ENCODE measurements around the gene ZFP91. TPM values are rescaled to one million over a fixed set of nuclear protein-coding genes. Genes with fewer than 3 reads are reported as not detected.

Gene ZFP91
- total RNA-seq, 1 donor from 2014 or later: 48.0 TPM

- peaks cover 7% of the 10 kb centered on the region for H3K9me3 Mint-ChIP-seq
- no peak for TF ChIP-seq CTCF (conservative IDR thresholded peaks at IDR 0.05)
- peaks cover 16% of the 10 kb centered on the region for H3K27me3 Mint-ChIP-seq (ENCODE audit: low read depth)
- H3K27ac Mint-ChIP-seq (ENCODE audit: unreplicated experiment): no peak overlapping the region
- H3K36me3 Mint-ChIP-seq (ENCODE audit: low read depth): no peaks in the 10 kb centered on the region
- H3K4me3 Mint-ChIP-seq: no peak overlapping the region
- no peak for DNase-seq (ENCODE audit: low read depth, low spot score)
- H3K4me1 Mint-ChIP-seq: peaks cover 4% of the 10 kb centered on the region
These were observed 69.0 kb downstream of the ZFP91 start for GRCh38 chr11:58647866-58648265.

- no peak for TF ChIP-seq CTCF (conservative IDR thresholded peaks at IDR 0.05)
- Mint-ChIP-seq H3K4me1 (peaks cover 8% of the 10 kb centered on the region), H3K9me3 (peaks cover 5% of the 10 kb centered on the region), H3K27ac (ENCODE audit: unreplicated experiment) (no peak overlapping the region), H3K36me3 (ENCODE audit: low read depth) (no peaks in the 10 kb centered on the region), H3K27me3 (ENCODE audit: low read depth) (peaks cover 17% of the 10 kb centered on the region), H3K4me3 (no peak overlapping the region)
- no peak for DNase-seq (ENCODE audit: low read depth, low spot score)
These were observed 70.8 kb downstream of the ZFP91 start for GRCh38 chr11:58649623-58650022.

GRCh38 chr11:58650496-58650895, 71.6 kb downstream of the ZFP91 start:
- no peaks in the 10 kb centered on the region for H3K36me3 Mint-ChIP-seq (ENCODE audit: low read depth)
- no peak overlapping the region for H3K4me3 Mint-ChIP-seq
- no peak for DNase-seq (ENCODE audit: low read depth, low spot score)
- peaks cover 8% of the 10 kb centered on the region for H3K4me1 Mint-ChIP-seq
- no peak overlapping the region for H3K27ac Mint-ChIP-seq (ENCODE audit: unreplicated experiment)
- TF ChIP-seq CTCF (conservative IDR thresholded peaks at IDR 0.05): no peak
- H3K9me3 Mint-ChIP-seq: peaks cover 5% of the 10 kb centered on the region
- H3K27me3 Mint-ChIP-seq (ENCODE audit: low read depth): peaks cover 17% of the 10 kb centered on the region

- Mint-ChIP-seq H3K9me3 (no peaks in the 10 kb centered on the region), H3K36me3 (ENCODE audit: low read depth) (no peaks in the 10 kb centered on the region), H3K27me3 (ENCODE audit: low read depth) (peaks cover 17% of the 10 kb centered on the region), H3K4me3 (no peak overlapping the region), H3K4me1 (peaks cover 8% of the 10 kb centered on the region), H3K27ac (ENCODE audit: unreplicated experiment) (no peak overlapping the region)
- TF ChIP-seq CTCF (conservative IDR thresholded peaks at IDR 0.05): no peak
- no peak for DNase-seq (ENCODE audit: low read depth, low spot score)
These were observed 73.9 kb downstream of the ZFP91 start for GRCh38 chr11:58652726-58653280.

- no peaks in the 10 kb centered on the region for H3K9me3 Mint-ChIP-seq
- peak; percentile 91 for TF ChIP-seq CTCF (conservative IDR thresholded peaks at IDR 0.05)
- DNase-seq (ENCODE audit: low read depth, low spot score): peak; percentile 73
- H3K36me3 Mint-ChIP-seq (ENCODE audit: low read depth): no peaks in the 10 kb centered on the region
- peaks cover 8% of the 10 kb centered on the region for H3K4me1 Mint-ChIP-seq
- peaks cover 12% of the 10 kb centered on the region for H3K27me3 Mint-ChIP-seq (ENCODE audit: low read depth)
- no peak overlapping the region for H3K27ac Mint-ChIP-seq (ENCODE audit: unreplicated experiment)
- no peak overlapping the region for H3K4me3 Mint-ChIP-seq
These were observed 75.4 kb downstream of the ZFP91 start for GRCh38 chr11:58654079-58654907.
